HL-60 (cell line): ENCODE results near the gene ATRNL1.

Experiments used
- GABPA ChIP-seq: IDR thresholded peaks from 2 replicates; pipeline ENCODE4 v1.6.1; 2012; ENCODE audit warnings: low read depth
- POLR2AphosphoS5 ChIP-seq: IDR thresholded peaks from 2 replicates; pipeline ENCODE4 v1.6.1; 2012; ENCODE audit warnings: low read depth
- TF ChIP-seq, protein P1 (sequence below): IDR thresholded peaks from one replicate; pipeline ENCODE4 v1.5.1; 2011; ENCODE audit warnings: low read length, control low read depth, inconsistent platforms; ENCODE audit not compliant: insufficient read depth
- TF ChIP-seq, protein P2 (sequence below): IDR thresholded peaks from 2 replicates; pipeline ENCODE4 v1.6.1; 2012; ENCODE audit warnings: low read depth; ENCODE audit not compliant: insufficient replicate concordance

DNA sequence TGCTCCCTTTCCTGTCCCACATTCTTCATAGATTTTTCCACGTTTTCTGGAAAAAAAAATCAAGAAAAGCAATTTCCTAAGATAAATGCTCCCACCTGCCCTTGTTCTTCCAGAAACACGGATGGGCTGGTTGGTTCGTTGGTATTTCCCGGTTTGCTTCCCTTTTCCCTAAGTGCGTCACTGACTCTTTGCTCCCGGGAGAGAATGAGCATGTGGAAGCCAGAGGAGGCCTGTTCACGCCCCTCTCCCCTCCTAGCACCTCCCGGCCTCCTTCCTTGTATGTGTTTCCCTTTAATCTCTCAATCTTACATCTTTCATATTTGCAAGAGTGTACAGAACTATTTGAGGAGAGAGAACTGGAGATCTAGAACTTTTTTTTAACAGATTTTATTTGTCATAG is 737.9 kb downstream of the ATRNL1 start:
- TF ChIP-seq, protein P1, sequence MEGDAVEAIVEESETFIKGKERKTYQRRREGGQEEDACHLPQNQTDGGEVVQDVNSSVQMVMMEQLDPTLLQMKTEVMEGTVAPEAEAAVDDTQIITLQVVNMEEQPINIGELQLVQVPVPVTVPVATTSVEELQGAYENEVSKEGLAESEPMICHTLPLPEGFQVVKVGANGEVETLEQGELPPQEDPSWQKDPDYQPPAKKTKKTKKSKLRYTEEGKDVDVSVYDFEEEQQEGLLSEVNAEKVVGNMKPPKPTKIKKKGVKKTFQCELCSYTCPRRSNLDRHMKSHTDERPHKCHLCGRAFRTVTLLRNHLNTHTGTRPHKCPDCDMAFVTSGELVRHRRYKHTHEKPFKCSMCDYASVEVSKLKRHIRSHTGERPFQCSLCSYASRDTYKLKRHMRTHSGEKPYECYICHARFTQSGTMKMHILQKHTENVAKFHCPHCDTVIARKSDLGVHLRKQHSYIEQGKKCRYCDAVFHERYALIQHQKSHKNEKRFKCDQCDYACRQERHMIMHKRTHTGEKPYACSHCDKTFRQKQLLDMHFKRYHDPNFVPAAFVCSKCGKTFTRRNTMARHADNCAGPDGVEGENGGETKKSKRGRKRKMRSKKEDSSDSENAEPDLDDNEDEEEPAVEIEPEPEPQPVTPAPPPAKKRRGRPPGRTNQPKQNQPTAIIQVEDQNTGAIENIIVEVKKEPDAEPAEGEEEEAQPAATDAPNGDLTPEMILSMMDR: no peak
- TF ChIP-seq GABPA (no peak), POLR2AphosphoS5 (no peak)
- TF ChIP-seq, protein P2, sequence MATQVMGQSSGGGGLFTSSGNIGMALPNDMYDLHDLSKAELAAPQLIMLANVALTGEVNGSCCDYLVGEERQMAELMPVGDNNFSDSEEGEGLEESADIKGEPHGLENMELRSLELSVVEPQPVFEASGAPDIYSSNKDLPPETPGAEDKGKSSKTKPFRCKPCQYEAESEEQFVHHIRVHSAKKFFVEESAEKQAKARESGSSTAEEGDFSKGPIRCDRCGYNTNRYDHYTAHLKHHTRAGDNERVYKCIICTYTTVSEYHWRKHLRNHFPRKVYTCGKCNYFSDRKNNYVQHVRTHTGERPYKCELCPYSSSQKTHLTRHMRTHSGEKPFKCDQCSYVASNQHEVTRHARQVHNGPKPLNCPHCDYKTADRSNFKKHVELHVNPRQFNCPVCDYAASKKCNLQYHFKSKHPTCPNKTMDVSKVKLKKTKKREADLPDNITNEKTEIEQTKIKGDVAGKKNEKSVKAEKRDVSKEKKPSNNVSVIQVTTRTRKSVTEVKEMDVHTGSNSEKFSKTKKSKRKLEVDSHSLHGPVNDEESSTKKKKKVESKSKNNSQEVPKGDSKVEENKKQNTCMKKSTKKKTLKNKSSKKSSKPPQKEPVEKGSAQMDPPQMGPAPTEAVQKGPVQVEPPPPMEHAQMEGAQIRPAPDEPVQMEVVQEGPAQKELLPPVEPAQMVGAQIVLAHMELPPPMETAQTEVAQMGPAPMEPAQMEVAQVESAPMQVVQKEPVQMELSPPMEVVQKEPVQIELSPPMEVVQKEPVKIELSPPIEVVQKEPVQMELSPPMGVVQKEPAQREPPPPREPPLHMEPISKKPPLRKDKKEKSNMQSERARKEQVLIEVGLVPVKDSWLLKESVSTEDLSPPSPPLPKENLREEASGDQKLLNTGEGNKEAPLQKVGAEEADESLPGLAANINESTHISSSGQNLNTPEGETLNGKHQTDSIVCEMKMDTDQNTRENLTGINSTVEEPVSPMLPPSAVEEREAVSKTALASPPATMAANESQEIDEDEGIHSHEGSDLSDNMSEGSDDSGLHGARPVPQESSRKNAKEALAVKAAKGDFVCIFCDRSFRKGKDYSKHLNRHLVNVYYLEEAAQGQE: no peak
